Occipital lobe (tissue), 1 donor: ENCODE results near the gene EPB41L3. TPM values are rescaled to one million over a fixed set of nuclear protein-coding genes. Genes with fewer than 3 reads are reported as not detected.

Source experiments
- total RNA-seq: library from RNA; depleted of rRNA; stranded (reverse); fragments of >200 nt; gene quantifications from one replicate; pipeline ENCODE4 v1.2.3, GENCODE V29; 2014

Gene EPB41L3
- total RNA-seq, 1 donor from 2014 or later = 72.7 TPM

Other genes with a start within 250 kb of the EPB41L3 start
- gene ZBTB14, start 248.3 kb downstream of the EPB41L3 start, total RNA-seq = 36.8 TPM